Adrenal gland (tissue), 12 donors: ENCODE data around the gene ETNK2. TPM values are rescaled to one million over a fixed set of nuclear protein-coding genes. Genes with fewer than 3 reads are reported as not detected.

Experiments used
- DNase-seq, 7 donors: peaks; one replicate each; pipeline ENCODE4 v3.0.0-alpha.2; 2019 to 2020
- H3K27ac ChIP-seq, 5 donors: fragments of 200-600 bp; sonication (generic) in 4 of 5; 1 replicate in 3 of 5; 2 replicates in 2 of 5; pipeline versions ENCODE4 v1.5.1 to v1.8.0; 2016 to 2020; ENCODE audit warnings: mild to moderate bottlenecking in 1 of 5
- H3K27me3 ChIP-seq: fragments of 200-600 bp; 2 replicates; pipeline ENCODE4 v1.8.0; 2021
- H3K36me3 ChIP-seq, 2 donors: fragments of 200-600 bp; replicated peaks in 1 of 2; 1 replicate in 1 of 2; 2 replicates in 1 of 2; pipeline versions ENCODE4 v1.5.1 to v1.8.0; 2018 to 2022
- H3K4me1 ChIP-seq, 2 donors: fragments of 200-600 bp; replicated peaks in 1 of 2; 1 replicate in 1 of 2; 2 replicates in 1 of 2; pipeline versions ENCODE4 v1.5.1 to v1.8.0; 2018 to 2021
- H3K4me3 ChIP-seq, 4 donors: fragments of 200-600 bp; sonication (generic) in 3 of 4; one replicate each; pipeline ENCODE4 v1.5.1; 2016 to 2018
- H3K9me3 ChIP-seq, 3 donors: fragments of 200-600 bp; sonication (generic) in 1 of 3; replicated peaks in 1 of 3; 1 replicate in 2 of 3; 2 replicates in 1 of 3; pipeline versions ENCODE4 v1.5.1 to v1.8.0; 2016 to 2021
- CTCF ChIP-seq, 6 experiments: fragments of 450-650 bp in 4 of 6; fragments of 200-600 bp in 2 of 6; sonication (generic) in 1 of 6; IDR thresholded peaks; 1 replicate in 5 of 6; 2 replicates in 1 of 6; pipeline versions ENCODE4 v1.5.1 to v1.8.0; 2016 to 2021; ENCODE audit warnings: antibody characterized with exemption in 6 of 6, mild to moderate bottlenecking in 2 of 6, moderate library complexity in 1 of 6
- POLR2A ChIP-seq, 2 donors: fragments of 450-650 bp; IDR thresholded peaks; one replicate each; pipeline ENCODE4 v1.6.1; 2017; ENCODE audit warnings: antibody characterized with exemption in 2 of 2, mild to moderate bottlenecking in 2 of 2, moderate library complexity in 1 of 2
- WGBS, 4 donors: extraction: QIAGEN DNeasy Blood & Tissue Kit in 2 of 4; methylation state at CpG; one replicate each; pipeline versions ENCODE4 v1.1.5 to v1.1.7; 2013 to 2017; 5-methylcytosine and 5-hydroxymethylcytosine counted together
- intact Hi-C, 2 donors: fragments of 100-400 bp; cut with DNase I; formaldehyde crosslinking; loops; one replicate each; pipeline versions ENCODE4 v1.14.1 to v1.15.0; 2022 to 2023
- polyA plus RNA-seq, 3 donors: library from polyadenylated mRNA; stranded (reverse); fragments of 200-250 nt in 2 of 3; fragments of 350-450 nt in 1 of 3; fragmentation: Illumina TruSeq in 1 of 3; extraction: RNeasy Lipid Tissue Mini Kit (QIAGEN cat#74804) in 1 of 3; gene quantifications; one replicate each; pipeline ENCODE4 v1.2.3, GENCODE V29; 2013 to 2014
- total RNA-seq, 9 donors: library from RNA; depleted of rRNA in 4 of 9; stranded (reverse); fragments of >200 nt in 4 of 9; fragments of 120-200 nt in 1 of 9; fragmentation: NEBNext Ultra II Directional in 1 of 9; extraction: Animal tissue kit (Norgen Biotek cat#: 25700) in 1 of 9; gene quantifications; one replicate each; pipeline versions ENCODE4 v1.1.0 to v1.2.4, GENCODE V29; 2013 to 2023
- donor health status: healthy with polysubstance abuse.
- donor health status: Bipolar disorder and iron deficiency.
- donor health status: DM: yes; HTN: yes; CAD: no.
- donor health status: DM: no; HTN: no; CAD: no.
- donor health status: DM: no; HTN: no; CAD: no.
- donor health status: DM: yes; HTN: yes; CAD: no.

The ETNK2 gene
- total and polyA plus RNA-seq, 12 donors: 3.1 to 78.6 (median 9.3) TPM

- peak in 6 of 7 donors; percentile 44 to 70 (median 60) for DNase-seq
- no peak for TF ChIP-seq POLR2A (IDR thresholded peaks at IDR 0.05)
- TF ChIP-seq CTCF (IDR thresholded peaks at IDR 0.05): peak in 1 of 6 experiments; percentile 4
- whole genome bisulfite sequencing, 4 donors: 48 to 61% (median 55%) methylated on average over 12 to 18 of the region's 18 CpGs
- no peaks in the 10 kb centered on the region for H3K9me3 ChIP-seq
- no peaks in the 10 kb centered on the region for H3K4me1 ChIP-seq
- intact Hi-C loops: no loop called here
- H3K4me3 ChIP-seq: no peak overlapping the region
- H3K36me3 ChIP-seq: no peaks in the 10 kb centered on the region
- H3K27me3 ChIP-seq: no peaks in the 10 kb centered on the region
- peak overlapping the region in 1 of 5 donors; percentile 36 for H3K27ac ChIP-seq
Observed at GRCh38 chr1:204198348-204199340, 46.8 kb upstream of the ETNK2 start.

- no peak for TF ChIP-seq CTCF (IDR thresholded peaks at IDR 0.05)
- DNase-seq: no peak
- H3K4me3 ChIP-seq: no peak overlapping the region
- no peak overlapping the region for H3K27ac ChIP-seq
- no peaks in the 10 kb centered on the region for H3K36me3 ChIP-seq
- H3K27me3 ChIP-seq: no peaks in the 10 kb centered on the region
- no peaks in the 10 kb centered on the region for H3K9me3 ChIP-seq
- 81 to 91% (median 83%) methylated on average over 5 of the region's 5 CpGs for WGBS, 4 donors
- no peaks in the 10 kb centered on the region for H3K4me1 ChIP-seq
- intact Hi-C loops: no loop called here
Observed at GRCh38 chr1:204197068-204197467, 45.2 kb upstream of the ETNK2 start.

GRCh38 chr1:204196068-204196795 lies 44.4 kb upstream of the ETNK2 start, which contains the start of gene KISS1:
Gene KISS1 (minus strand): TSS chr1:204196491. CDS start chr1:204192876, 3,615 bp downstream.
- H3K36me3 ChIP-seq: no peaks in the 10 kb centered on the region
- WGBS, 4 donors: 63 to 71% (median 66%) methylated on average over 13 to 18 of the region's 18 CpGs
- H3K9me3 ChIP-seq: no peaks in the 10 kb centered on the region
- intact Hi-C loops: no loop called here
- TF ChIP-seq POLR2A (IDR thresholded peaks at IDR 0.05): no peak
- no peak for TF ChIP-seq CTCF (IDR thresholded peaks at IDR 0.05)
- no peak for DNase-seq
- no peaks in the 10 kb centered on the region for H3K27me3 ChIP-seq
- H3K4me3 ChIP-seq: no peak within 1 kb of the TSS
- no peaks in the 10 kb centered on the region for H3K4me1 ChIP-seq
- no peak within 1 kb of the TSS for H3K27ac ChIP-seq

GRCh38 chr1:204194771-204195170 lies 42.9 kb upstream of the ETNK2 start:
- TF ChIP-seq CTCF (IDR thresholded peaks at IDR 0.05) (no peak), POLR2A (IDR thresholded peaks at IDR 0.05) (no peak)
- Histone ChIP-seq H3K36me3 (no peaks in the 10 kb centered on the region), H3K27me3 (peaks cover 6% of the 10 kb centered on the region), H3K27ac (no peak overlapping the region), H3K4me1 (no peaks in the 10 kb centered on the region), H3K9me3 (no peaks in the 10 kb centered on the region), H3K4me3 (no peak overlapping the region)
- WGBS, 4 donors: 64 to 75% (median 72%) methylated on average over 6 to 7 of the region's 7 CpGs
- no peak for DNase-seq
- intact Hi-C loops: no loop called here
